NB4 (cell line): Measurements from ENCODE around the gene RDH5.
A peak's percentile ranks its signal among the peaks of the same experiment; 100 is the strongest.

Source experiments
- DNase-seq: peaks from one replicate; pipeline ENCODE4 v3.0.0; 2010; ENCODE audit warnings: low read depth
- H3K4me3 ChIP-seq: one replicate; pipeline ENCODE4 v1.5.1; 2011; ENCODE audit warnings: mild to moderate bottlenecking, low read depth, low read length, moderate library complexity
- MYC ChIP-seq: IDR thresholded peaks from 2 replicates; pipeline ENCODE4 v1.6.1; 2011; ENCODE audit warnings: low read depth, low read length
- POLR2A ChIP-seq: IDR thresholded peaks from 2 replicates; pipeline ENCODE4 v1.6.1; 2011; ENCODE audit warnings: mild to moderate bottlenecking; ENCODE audit not compliant: insufficient read length; ENCODE audit errors: extremely low read depth
- TF ChIP-seq, protein P1 (sequence below): IDR thresholded peaks from 2 replicates; pipeline ENCODE4 v1.6.1; 2011; ENCODE audit warnings: low read depth, low read length
- TF ChIP-seq, protein P2 (sequence below): IDR thresholded peaks from one replicate; pipeline ENCODE4 v1.5.1; 2012; ENCODE audit warnings: low read depth, low read length

Gene RDH5

DNA sequence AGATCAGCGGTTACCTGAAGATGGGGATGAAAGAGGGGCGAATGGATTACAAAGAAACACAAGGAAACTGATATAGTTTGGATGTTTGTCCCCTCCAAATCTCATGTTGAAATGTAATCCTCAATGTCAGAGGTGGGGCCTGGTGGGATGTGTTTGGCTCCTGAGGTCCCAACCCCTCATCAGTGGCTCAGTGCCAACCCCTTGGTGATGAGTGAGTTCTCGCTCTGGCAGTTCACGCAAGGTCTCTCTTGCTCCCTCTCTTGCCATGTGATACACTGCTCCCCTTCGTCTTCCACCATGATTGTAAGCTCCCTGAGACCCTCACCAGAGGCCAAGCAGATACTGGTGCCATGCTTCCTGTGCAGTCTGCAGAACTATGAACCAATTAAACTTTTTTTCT is 40.5 kb upstream of the RDH5 start:
- H3K4me3 ChIP-seq: no peak overlapping the region
- TF ChIP-seq, protein P1, sequence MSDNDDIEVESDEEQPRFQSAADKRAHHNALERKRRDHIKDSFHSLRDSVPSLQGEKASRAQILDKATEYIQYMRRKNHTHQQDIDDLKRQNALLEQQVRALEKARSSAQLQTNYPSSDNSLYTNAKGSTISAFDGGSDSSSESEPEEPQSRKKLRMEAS: no peak
- TF ChIP-seq, protein P2, sequence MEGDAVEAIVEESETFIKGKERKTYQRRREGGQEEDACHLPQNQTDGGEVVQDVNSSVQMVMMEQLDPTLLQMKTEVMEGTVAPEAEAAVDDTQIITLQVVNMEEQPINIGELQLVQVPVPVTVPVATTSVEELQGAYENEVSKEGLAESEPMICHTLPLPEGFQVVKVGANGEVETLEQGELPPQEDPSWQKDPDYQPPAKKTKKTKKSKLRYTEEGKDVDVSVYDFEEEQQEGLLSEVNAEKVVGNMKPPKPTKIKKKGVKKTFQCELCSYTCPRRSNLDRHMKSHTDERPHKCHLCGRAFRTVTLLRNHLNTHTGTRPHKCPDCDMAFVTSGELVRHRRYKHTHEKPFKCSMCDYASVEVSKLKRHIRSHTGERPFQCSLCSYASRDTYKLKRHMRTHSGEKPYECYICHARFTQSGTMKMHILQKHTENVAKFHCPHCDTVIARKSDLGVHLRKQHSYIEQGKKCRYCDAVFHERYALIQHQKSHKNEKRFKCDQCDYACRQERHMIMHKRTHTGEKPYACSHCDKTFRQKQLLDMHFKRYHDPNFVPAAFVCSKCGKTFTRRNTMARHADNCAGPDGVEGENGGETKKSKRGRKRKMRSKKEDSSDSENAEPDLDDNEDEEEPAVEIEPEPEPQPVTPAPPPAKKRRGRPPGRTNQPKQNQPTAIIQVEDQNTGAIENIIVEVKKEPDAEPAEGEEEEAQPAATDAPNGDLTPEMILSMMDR: no peak
- TF ChIP-seq POLR2A (no peak), MYC (no peak)
- no peak for DNase-seq

DNA sequence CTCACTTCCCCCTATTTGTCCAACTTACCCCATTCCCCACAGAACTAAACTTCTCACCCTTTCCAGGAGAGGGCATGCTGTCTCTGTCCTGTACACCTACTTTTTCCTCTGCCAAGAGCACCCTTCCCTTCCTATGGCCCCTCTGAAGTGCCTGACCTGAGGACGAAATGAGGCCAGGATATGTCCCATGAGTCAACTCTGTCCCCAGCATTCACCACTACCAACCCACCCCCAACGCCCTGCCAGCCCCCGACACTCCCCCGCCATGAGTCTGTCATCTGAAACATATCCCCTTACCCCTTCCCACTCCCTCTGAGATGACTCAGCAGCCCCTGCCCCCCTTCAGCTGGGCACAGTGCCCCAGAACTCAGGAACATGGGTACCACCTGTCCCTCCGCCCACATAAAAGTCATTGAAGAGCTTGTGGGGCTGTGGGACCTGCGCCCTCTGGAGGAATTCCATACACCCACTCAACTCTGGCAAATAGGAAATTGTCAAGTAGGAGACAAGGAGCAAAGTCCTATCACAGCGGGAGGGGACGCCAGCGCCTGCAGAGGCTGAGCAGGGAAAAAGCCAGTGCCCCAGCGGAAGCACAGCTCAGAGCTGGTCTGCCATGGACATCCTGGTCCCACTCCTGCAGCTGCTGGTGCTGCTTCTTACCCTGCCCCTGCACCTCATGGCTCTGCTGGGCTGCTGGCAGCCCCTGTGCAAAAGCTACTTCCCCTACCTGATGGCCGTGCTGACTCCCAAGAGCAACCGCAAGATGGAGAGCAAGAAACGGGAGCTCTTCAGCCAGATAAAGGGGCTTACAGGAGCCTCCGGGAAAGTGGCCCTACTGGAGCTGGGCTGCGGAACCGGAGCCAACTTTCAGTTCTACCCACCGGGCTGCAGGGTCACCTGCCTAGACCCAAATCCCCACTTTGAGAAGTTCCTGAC is 38.8 kb upstream of the RDH5 start:
- H3K4me3 ChIP-seq: no peak overlapping the region
- peak; percentile 76 for DNase-seq
- TF ChIP-seq, protein P2: peak; percentile 53
- TF ChIP-seq MYC: 0 out of 2 replicates have a peak, but pooled peaks have one; percentile 26
- TF ChIP-seq POLR2A: no peak

DNA sequence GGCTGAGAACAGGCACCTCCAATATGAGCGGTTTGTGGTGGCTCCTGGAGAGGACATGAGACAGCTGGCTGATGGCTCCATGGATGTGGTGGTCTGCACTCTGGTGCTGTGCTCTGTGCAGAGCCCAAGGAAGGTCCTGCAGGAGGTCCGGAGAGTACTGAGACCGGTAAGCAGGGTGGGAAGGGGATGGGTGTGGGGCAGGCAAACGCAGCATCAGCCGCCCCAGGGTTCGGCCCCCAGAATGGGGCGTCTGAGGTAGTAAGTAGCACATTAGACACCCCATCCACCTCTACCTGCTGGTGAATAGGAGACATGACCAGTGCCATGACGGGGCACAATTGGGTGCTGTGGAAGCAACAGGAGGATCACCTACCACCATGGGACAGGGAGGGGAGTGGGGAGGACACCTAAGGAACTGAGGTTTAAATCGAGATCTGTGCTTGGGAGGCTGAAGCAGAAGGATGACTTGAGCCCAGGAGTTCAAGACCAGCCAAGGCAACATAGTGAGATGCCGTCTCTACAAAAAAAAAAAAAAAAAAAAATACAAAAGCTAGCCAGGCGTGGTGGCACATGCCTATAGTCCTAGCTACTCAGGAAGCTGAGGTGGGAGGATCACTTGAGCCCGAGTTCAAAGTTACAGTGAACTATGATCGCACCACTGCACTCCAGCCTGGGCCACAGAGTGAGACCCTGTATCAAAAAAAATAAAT is 38.0 kb upstream of the RDH5 start:
- TF ChIP-seq MYC: no peak
- no peak for TF ChIP-seq POLR2A
- H3K4me3 ChIP-seq: no peak overlapping the region
- DNase-seq: no peak

DNA sequence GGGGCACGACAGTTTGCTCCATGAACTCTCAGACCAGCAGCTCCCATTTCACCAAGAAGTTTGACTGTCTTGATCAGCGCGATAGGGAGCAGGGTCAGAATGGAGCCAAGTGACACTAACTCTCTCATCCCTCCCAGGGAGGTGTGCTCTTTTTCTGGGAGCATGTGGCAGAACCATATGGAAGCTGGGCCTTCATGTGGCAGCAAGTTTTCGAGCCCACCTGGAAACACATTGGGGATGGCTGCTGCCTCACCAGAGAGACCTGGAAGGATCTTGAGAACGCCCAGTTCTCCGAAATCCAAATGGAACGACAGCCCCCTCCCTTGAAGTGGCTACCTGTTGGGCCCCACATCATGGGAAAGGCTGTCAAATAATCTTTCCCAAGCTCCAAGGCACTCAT is 36.5 kb upstream of the RDH5 start:
- H3K4me3 ChIP-seq: no peak overlapping the region
- no peak for TF ChIP-seq POLR2A
- TF ChIP-seq, protein P2: no peak
- no peak for DNase-seq

DNA sequence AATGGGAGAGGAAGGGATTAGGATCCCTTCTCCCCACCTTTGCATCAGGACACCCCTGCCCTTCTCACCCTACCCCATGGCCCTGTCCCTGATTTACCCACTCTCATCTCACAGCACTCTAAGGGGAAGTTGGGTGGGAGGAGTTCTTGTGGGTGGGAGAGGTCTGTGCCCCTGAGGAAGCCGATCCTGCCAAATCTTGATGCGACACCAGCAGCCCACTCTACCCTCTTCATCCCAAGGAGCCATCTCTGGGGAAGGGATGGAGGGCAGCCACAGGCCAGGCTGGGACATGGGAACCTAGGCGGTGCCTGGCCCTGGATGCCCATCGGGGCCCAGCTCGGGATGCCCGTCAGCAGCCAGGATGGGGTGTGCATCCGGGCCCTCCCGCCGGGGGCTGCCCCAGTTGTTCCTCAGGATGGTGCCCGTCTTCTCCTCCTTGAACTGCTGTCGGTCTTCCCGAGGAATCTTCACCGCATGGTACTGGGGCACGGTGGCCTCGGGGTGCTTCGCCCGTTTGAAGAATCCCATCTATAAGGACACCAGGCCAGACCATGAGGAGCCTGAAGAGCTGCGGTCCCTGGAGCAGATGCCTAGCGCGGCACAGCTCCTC is 35.3 kb upstream of the RDH5 start:
- no peak for TF ChIP-seq MYC
- TF ChIP-seq, protein P2: no peak
- TF ChIP-seq, protein P1: no peak
- TF ChIP-seq POLR2A: no peak
- no peak overlapping the region for H3K4me3 ChIP-seq
- DNase-seq: no peak

DNA sequence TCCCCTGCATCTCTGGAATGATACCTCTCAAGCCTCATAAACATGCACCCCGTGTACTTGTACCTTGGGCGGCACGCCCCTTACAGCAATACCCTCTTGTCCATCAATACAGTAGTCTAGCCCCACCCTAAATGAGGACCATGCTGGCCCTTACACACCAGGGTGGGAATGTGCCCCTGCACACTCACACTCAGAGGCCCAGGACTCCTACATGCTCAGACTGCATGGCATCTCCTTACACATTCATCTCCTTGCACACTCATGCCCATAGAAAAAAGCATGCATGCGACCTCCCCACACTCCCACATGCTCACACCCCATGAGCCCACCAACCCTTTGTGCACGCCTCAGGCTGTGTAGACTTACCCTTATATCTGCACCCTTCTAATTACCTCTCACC is 34.5 kb upstream of the RDH5 start:
- DNase-seq: no peak
- TF ChIP-seq MYC (no peak), POLR2A (no peak)
- TF ChIP-seq, protein P2: no peak
- TF ChIP-seq, protein P1: no peak
- no peak overlapping the region for H3K4me3 ChIP-seq
